G401 (cell line): ENCODE results near the gene RMC1. TPM values are rescaled to one million over a fixed set of nuclear protein-coding genes. Genes with fewer than 3 reads are reported as not detected.

ENCODE experiments used
- DNase-seq: peaks from one replicate; pipeline ENCODE4 v3.0.0-alpha.2; 2015; ENCODE audit warnings: low spot score
- in situ Hi-C: cut with HindIII; loops from 2 replicates; pipeline ENCODE4 v1.10.0; 2016; ENCODE audit warnings: low sequenced_read_pairs, mixed read lengths
- total RNA-seq: library from RNA; depleted of rRNA; stranded (reverse); fragments of >200 nt; shearing (Covaris generic); gene quantifications from 2 replicates; pipeline ENCODE4 v1.2.3, GENCODE V29; 2014

Gene RMC1
- total RNA-seq, 1 experiment from 2014 or later = 18.5 TPM

- in situ Hi-C loops = no loop called here
- DNase-seq = no peak
These were observed 25.5 kb downstream of the RMC1 start for GRCh38 chr18:23528580-23529472.

- no peak for DNase-seq
- in situ Hi-C loops = no loop called here
These were observed 26.3 kb downstream of the RMC1 start for GRCh38 chr18:23529604-23530003.

- no peak for DNase-seq
- in situ Hi-C loops = no loop called here
These were observed 26.9 kb downstream of the RMC1 start for GRCh38 chr18:23530195-23530594.

- in situ Hi-C loops = no loop called here
These were observed 28.6 kb downstream of the RMC1 start for GRCh38 chr18:23531912-23532311.

GRCh38 chr18:23532848-23533247 is 29.5 kb downstream of the RMC1 start:
- in situ Hi-C loops = no loop called here
- peak; percentile 21 for DNase-seq

More at GRCh38 chr18:23531912-23532311, 28.6 kb downstream of the RMC1 start:
- DNase-seq = no peak

GRCh38 chr18:23534276-23534675 is 31.0 kb downstream of the RMC1 start:
- DNase-seq = no peak
- in situ Hi-C loops = no loop called here

- no peak for DNase-seq
- in situ Hi-C loops = no loop called here
These were observed 32.9 kb downstream of the RMC1 start for GRCh38 chr18:23536204-23536603.

GRCh38 chr18:23537274-23537673 is 34.0 kb downstream of the RMC1 start:
- in situ Hi-C loops = no loop called here
- DNase-seq = no peak

GRCh38 chr18:23538001-23538400 is 34.7 kb downstream of the RMC1 start:
- in situ Hi-C loops = no loop called here
- no peak for DNase-seq

GRCh38 chr18:23538870-23539269 is 35.6 kb downstream of the RMC1 start:
- in situ Hi-C loops = no loop called here
- DNase-seq = no peak

- in situ Hi-C loops = no loop called here
- no peak for DNase-seq
These were observed 36.0 kb downstream of the RMC1 start for GRCh38 chr18:23539296-23539695.

GRCh38 chr18:23539911-23540525 is 36.7 kb downstream of the RMC1 start:
- in situ Hi-C loops = no loop called here
- no peak for DNase-seq

- DNase-seq = no peak
- in situ Hi-C loops = no loop called here
These were observed 37.6 kb downstream of the RMC1 start for GRCh38 chr18:23540867-23541266.

GRCh38 chr18:23541349-23542093 is 38.2 kb downstream of the RMC1 start:
- in situ Hi-C loops = no loop called here
- DNase-seq = no peak

- no peak for DNase-seq
- in situ Hi-C loops = no loop called here
These were observed 39.1 kb downstream of the RMC1 start for GRCh38 chr18:23542461-23542860.

GRCh38 chr18:23545247-23545789 is 42.0 kb downstream of the RMC1 start:
- in situ Hi-C loops = no loop called here
- no peak for DNase-seq

- DNase-seq = no peak
- in situ Hi-C loops = no loop called here
These were observed 44.0 kb downstream of the RMC1 start for GRCh38 chr18:23547306-23547705.

- in situ Hi-C loops = no loop called here
- DNase-seq = no peak
These were observed 44.5 kb downstream of the RMC1 start for GRCh38 chr18:23547846-23548245.

GRCh38 chr18:23548275-23548674 is 45.0 kb downstream of the RMC1 start:
- in situ Hi-C loops = no loop called here
- DNase-seq = no peak

- no peak for DNase-seq
- in situ Hi-C loops = no loop called here
These were observed 45.4 kb downstream of the RMC1 start for GRCh38 chr18:23548719-23549118.
